Measurements from ENCODE around the gene GRIP1. TPM values are rescaled to one million over a fixed set of nuclear protein-coding genes. Genes with fewer than 3 reads are reported as not detected.

GRIP1 gene
- total RNA-seq, 1 experiment from 2014 or later: not detected

DNA sequence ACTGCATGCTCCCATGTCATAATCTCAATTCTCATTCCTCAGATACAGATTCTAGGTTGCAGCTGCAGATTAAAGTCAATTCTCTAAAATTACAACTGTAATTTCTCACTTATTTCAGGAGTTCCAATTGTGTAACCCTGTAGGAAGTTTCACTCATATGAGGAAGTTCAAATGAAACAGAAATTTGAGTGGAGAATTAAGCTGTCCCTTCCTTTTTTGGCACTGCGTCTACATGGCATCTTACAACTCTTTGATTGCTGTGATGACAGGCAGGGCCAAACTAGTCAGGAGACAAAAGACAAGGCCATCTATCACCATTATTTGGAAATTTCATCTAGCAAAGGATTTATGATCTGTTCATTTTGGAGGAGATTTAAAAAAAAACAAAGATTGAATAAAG, 13.3 kb upstream of the GRIP1 start:
- DNase-seq (ENCODE audit: low spot score): no peak

DNA sequence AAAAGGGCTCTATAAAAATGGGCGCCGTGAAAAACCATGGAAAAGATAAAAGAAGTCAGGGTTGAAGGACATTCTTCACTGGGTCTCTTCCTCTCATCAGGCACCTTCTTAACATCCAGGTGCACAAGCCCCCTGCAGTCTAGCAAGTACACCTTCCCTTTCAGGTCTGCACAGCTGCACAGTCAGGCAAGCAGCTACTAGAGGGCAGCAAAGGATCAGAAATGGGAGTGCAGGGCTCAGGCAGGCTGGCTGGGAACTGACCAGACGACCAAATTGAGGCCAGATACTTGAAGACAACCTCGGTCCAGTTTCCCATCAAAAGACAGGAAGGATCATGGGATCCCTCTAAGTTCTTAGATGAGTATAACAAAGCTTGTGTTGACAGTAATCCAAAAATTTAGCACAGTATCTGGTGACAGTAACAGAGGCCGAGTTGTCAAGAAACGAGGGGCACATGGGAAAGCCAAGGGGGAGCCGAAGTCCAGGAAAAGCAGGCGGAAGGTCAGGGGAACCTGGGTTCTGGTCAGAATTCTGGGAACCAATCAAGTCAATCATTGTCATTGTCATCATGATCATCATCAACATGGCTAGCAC, 10.1 kb upstream of the GRIP1 start:
- peak; percentile 10 for DNase-seq (ENCODE audit: low spot score)

DNA sequence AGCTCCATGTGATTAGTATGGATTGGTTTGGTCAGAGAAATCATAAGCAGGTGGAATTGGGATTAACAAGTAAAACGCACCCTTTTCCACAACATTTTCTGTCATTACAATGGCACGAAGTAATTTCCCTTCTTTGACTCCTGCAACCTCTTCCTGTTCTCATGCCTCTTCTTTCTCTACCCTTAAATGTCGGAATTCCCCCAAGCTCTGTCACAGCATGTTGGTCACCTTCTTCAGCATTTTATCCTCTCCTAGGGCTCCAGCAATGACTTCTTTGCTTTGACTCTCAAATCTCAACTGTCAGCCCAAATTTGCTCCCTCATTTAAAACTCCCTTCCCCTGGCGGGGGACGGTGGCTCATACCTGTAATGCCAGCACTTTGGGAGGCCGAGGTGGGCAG, 5.3 kb upstream of the GRIP1 start:
- no peak for DNase-seq (ENCODE audit: low spot score)

DNA sequence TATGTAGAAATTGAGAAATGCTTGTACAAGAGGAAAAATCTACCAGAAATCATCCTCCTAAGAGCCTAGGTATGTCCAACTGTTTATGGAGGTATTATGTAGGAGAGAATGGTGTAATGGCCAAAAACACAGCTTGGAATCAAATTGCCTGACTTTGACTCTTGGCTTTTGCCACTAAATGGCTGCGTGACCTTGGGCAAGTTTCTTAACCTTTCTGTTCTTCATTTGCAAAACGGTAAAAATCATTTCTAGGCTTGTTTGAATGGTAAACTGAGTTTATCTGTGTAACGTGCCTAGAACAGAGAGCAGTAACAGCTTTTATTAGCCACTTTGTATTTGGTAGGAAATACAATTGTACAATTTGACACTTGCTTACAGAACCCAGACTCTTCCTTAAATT, 4.9 kb upstream of the GRIP1 start:
- DNase-seq (ENCODE audit: low spot score): no peak

DNA sequence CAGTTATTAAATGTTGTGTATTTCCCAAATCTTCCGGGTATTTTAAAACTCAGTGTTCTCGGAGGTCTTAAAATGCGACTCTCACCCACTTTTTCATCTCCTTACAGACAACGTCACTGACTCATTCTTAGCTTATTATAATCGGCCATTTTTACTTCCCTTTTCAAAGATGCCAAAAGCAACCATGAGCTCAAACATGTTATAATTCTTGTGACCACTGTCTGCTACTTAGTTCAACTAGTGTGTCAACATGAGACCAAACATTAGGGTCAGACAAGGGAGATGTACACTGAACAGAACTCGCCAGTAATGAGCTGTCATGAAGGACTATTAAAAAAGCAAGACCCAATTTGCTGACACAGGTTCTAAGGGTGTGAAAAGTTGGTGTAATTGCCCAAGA, 4.2 kb upstream of the GRIP1 start:
- no peak for DNase-seq (ENCODE audit: low spot score)

DNA sequence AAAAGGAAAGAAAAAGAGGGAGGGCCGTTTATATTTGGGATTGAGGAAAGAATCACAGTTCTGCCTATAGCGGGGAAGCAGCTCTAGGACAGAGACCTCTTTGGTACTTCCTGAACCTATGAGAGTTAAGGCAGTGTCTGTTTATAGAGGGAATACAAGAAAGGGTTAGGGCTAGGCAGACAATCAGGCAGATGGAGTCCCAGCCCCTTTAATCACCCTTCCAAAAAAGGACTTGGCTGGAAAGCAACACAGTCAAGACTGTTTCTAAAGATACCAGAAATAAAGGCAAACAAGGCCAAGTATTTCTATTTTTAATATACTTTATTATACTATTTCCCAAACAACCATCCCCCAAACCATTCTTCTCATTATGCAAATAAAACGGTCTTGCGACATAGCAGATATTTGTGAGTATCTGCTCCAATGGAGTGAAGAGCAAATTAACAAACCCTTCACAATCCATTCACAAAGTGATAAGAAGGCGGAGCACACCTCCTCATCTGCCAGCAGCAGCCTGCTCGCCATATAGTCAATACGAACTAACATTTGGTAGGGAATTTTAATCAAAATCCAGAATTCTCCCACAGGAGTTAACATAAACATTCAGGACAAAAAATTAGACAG, 697 bp upstream of the GRIP1 start:
- no peak for DNase-seq (ENCODE audit: low spot score)

DNA sequence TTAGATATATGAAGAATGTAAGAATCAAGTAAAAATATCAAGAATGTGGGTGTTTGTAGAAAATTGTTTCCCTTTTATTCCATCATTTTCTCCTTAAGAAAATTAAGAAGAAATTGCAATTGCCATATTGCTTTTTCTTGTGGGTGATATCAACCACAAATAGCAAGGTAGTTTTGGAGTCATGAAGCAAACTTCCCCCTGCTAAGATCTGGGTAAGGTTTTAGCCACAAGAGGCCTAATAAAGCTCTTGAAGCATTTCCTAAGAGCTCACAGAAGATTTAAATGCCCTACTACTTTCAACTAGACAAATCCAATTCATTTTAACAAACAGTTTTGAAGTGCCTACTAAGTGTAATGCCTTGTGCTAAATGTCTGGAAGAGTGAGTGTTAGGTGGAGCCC, 2.6 kb downstream of the GRIP1 start:
- no peak for DNase-seq (ENCODE audit: low spot score)

DNA sequence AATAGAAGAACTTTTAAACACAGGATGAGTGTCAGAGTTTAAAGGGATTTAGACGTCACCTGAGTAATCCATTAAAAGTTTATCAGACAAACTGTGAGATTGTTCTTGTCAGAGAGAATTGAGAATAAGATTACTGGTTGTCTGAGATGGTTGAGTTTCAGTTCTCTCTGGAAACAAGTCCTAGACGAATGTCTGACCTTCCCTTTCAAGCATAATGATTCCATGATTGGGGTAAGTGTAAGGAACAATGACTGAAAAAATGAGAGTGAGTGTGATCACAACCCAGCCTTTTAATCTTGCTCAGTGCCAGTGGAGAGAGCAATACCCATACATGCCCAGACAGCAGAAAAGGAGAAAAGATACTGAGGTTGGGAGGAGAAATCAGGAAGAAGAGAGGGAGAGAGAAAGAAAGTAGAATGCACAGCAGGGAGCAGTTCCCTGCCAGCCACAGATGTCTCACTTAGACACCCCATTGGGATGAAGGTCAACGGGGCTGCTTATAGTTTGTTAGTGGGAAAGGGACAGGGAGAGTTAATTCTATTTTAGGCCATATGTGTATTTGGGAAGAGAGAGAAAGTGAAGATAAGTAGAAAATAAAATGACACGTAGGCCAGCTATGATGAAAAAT, 4.3 kb downstream of the GRIP1 start:
- DNase-seq (ENCODE audit: low spot score): no peak

DNA sequence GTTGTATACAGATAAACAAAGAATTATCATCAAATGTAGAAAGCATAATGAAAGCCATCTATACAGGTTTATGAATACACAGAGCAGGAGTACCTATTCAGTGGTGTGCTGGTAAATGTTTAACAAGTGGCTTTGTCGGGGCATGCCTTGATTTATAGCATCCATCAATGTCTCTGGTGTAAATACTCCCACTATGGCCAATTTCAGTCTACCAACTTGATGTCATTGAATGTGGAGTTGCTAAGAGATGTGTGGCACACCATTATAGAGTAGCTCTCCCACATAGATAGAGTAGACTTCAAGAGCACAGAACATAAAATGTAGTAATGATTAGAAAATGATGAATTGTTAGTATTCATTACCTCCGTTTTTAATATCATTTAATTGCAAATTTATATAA, 9.3 kb downstream of the GRIP1 start:
- no peak for DNase-seq (ENCODE audit: low spot score)

DNA sequence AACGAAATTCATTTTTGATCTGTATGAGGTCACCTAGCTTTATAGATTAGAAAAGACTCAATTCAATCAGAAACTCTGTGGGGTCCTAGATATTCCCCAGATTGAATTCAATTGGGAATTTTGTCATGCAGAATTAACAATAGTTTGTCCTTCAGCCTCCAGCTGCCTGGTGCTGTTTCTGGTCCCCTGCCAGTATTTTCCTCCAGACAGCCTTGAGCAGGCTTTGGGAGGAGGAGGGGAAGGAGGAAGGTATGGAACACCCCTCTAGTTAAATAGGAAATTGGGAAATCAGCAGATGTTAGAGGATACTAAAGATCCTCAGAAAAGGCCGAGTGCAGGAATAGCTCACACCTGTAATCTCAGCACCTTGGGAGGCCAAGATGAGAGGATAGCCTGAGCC, 10.6 kb downstream of the GRIP1 start:
- DNase-seq (ENCODE audit: low spot score): no peak

DNA sequence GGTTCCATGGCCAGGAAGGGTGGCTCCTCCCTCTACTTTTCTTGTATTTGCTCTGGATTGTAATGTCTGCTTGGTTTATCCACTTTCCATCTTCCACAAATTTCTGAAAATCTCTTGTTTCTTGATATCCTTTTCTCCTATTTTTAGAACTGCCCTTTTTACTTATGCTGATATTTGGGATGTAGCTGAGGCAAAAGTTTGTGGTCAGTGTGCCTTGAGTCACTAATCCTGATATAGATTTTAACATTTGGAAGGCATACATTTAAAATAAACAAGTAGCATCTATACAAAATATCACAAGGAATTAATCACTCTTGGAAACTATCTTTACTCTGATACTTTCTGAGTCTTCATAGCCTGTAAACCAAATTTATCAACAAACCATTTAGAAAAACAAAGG, 11.0 kb downstream of the GRIP1 start:
- no peak for DNase-seq (ENCODE audit: low spot score)

DNA sequence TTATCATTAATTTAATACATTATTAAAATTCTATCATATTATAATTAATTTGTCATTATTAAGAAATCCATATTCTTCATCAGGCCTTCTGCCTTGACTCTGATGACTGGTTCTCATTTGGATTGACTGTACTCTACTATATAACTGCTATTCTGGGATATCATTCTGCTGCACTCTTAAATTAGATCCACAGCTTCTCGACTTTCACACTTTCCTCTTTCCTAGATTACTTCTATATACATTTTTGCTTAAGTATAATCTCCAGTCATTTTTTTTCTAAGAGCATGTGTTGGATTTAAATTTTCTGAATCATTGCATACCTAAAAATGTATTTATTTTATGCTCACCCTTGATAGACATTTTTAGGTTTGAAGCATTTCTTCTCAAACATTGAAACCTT, 12.4 kb downstream of the GRIP1 start:
- DNase-seq (ENCODE audit: low spot score): no peak

DNA sequence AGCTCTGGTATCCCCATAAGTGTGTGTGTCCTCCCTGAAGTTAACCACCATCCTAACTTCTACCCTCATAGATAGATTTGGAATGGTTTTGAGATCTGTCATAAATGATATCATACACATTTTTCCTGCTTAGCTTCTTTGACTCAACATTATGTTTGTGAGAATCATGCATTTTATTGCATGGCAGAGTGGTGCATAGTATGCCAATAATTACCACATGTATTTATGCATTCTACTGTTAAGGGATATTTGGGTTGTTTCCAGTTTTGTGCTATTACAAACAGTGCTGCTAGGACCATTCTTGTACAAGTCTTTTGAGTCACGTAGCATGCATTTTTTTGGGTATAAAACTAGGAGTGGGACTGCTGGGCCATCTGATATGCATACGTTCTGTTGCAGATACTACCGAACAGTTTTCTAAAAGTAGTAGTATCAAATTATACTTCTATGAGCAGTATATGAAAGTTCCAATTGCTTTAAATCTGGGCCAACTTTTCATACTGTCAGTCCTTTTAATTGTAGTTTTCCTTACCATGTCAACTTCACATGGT, 13.4 kb downstream of the GRIP1 start:
- no peak for DNase-seq (ENCODE audit: low spot score)

DNA sequence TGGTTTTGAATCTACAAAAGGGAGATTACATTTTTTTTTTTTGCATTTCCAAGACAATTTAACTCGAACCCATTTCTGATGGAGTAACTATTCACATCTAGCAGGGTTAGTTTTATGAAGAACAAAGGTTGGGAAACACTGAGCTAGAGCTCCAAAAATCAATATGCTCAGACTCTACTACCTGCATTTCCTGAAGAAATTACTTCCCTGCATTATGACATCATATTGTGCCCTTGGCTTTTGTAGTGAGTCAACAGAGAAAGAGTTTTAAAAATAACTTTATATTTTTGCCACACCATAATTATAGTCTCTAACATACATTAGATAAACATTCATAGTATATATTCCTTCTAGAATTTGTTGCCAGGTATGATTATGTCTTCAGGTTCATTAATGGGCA, 14.8 kb downstream of the GRIP1 start:
- DNase-seq (ENCODE audit: low spot score): no peak

DNA sequence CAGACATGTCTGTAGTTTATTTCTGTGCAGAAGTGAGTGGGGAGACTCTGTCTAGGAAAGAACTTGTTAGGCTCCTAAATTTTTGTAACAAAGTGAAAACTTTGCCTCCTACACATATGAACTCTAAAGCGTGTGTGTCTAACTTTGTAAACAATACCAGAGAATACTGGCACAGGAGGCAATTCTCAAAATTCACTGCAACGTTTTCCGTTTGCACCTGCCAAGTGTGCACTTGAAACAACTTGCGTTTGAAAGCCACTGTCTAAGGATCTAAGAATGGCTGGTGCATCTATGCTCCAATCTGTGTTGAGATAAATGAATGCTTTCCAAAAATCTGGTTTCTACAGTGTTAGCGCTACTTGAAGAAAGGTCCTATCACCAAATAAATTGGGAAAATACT, 15.3 kb downstream of the GRIP1 start:
- no peak for DNase-seq (ENCODE audit: low spot score)

DNA sequence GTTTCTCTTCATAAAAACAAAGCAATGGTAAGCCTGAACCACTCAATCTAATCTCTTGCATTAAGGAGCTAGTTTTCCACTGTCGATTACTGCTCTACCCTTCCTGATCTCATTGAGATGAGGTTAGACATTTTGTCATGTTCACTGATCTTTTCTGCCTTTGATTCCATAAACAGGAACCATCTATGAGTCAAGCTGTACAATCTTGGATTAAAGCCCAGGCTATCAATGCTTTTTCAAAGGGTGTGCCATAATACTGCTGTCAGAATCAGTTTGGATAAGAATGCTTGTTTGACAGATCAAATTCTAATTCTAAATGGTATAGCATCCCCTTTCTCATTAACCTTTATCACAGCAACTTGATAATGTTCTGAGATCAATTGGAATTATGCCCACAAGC, 16.1 kb downstream of the GRIP1 start:
- no peak for DNase-seq (ENCODE audit: low spot score)

DNA sequence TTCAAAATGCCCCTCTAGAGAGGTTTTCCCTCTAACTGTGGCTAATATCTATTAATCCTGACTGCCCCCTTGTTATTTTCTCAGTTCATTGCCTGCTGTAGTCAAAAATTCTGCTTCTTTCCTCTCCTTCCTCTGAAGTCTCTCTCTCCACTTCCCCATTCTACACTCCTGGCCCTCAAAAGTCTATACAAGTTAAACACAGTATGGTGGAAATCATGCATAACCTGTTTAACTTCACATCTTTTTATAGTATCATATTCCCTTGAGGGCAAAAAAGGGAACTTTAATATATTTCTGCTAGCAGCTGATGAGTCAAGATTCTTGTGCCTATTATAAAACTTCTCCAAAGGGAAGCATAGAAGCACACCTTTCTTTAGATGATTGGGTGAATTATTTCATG, 16.7 kb downstream of the GRIP1 start:
- DNase-seq (ENCODE audit: low spot score): no peak

DNA sequence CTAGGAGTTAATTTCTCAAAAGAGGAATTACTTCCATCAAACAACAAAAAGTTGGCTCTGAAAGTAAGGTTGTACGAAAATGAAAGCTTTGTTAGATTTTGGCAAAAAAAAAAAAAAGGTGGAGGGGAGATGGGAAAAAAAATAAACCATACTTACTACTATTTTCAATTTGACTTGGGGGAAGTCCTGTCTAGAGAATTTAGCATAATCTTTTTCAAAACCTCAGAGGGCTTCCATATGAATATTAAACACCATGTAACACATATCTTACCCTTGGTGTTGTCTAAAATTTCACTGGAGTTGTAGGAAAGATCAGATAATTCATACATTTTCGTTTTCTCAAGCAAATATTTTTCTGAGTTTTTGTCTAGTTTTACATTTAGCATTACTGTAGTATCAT, 17.5 kb downstream of the GRIP1 start:
- no peak for DNase-seq (ENCODE audit: low spot score)

DNA sequence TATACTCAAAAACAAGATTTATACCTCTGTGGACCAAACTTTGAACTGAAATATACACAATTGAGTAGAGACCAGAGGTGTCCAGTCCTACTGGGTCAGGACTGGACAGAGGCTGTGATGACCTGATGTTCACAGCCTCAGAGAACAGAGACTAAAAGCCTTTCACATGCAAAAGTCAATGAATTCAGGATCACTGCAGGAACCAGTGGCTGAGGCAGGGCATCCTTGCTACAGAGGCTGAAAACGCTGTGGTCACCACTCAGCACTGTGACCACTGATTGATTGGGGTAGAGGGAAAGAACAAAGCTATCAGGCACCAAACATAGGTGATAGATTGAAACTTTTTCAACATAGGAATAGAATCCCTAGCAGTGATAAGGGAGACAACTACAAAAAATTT, 25.1 kb downstream of the GRIP1 start:
- no peak for DNase-seq (ENCODE audit: low spot score)

DNA sequence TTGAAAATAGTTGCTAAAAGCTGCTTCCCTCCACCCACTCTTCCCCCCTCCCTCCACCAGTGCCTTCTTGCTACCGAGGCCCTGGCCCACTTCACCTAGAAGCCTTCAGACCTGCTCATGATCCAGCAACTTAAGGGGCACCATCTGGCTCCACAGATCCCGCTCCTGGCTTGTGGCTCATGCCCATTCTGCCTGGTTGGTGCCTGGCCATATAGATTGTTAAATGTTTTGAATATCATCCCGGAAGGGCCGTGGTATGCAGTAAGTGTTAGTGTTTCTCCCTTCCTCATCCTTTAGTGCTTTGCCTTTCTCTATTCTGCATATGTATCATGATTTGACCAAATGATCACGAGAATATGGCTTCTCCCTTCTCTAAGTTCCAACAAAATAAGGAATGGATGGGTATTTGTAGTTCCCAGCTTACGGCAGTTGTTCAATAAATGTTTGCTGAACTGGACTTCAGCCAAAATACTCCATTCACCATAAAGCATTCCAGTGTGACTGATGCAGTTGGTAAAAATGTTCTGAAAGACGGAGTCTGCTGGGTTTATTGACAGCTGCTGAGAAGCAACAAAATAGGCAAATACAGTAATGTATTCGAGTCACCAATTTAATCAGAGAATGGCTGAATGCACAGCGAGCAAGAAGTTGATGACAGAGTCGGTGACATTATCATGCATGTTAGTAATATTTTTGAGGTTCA, 30.7 kb downstream of the GRIP1 start:
- DNase-seq (ENCODE audit: low spot score): no peak

DNA sequence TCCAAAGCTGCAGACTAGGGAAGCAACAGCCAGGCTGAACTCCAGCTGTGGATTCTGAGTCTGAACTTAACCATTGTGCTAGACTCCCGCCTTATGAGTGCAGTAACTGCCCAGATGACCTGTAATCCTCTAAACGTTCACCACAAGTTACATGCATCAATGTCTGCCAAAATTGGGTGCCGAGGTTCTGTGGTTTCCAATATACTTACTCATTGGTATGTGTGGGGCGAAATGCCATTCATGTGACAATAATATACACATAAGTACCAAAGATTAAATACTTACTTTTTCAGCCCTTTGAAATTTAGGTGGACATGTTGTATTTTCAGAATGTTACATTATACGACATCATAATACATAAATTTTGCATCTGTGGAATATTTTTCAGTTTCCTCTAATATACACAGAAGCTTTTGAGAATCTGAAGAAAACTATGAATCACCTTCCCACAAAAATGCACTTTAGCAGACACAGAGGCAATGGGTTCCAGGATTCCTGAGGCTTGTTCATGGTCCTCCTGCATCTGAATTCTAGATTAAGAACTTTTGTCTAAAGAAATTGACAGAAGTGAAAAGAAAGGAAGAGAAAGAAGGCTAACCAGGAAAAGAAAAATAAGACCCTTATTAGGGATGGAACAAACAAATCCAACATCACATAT, 31.7 kb downstream of the GRIP1 start:
- DNase-seq (ENCODE audit: low spot score): peak; percentile 81

DNA sequence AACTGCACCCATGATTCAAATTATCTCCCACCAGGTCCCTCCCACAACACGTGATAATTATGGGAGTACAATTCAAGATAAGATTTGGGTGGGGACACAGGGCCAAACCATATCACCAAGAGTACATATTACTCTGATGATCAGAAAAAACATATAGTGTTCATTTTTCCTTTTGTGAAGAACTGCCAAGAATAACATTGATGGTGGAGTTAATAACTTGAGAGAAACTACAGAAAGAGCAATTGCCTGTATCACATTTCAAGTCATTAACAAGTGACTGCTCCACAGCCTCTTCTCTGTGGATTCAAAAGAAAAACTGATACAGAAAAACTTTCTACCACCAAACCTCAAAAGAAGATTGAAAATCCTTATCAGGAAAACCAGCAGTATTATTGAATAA, 34.7 kb downstream of the GRIP1 start:
- DNase-seq (ENCODE audit: low spot score): no peak

Data from A172 (cell line).